GM23338 (cell line): Measurements from ENCODE around the gene CLDN2. TPM values are rescaled to one million over a fixed set of nuclear protein-coding genes. Genes with fewer than 3 reads are reported as not detected.

ENCODE experiments used
- ATAC-seq: fragments of 200-7000 bp; cut with Tn5 transposase; 3 replicates; pipeline ENCODE4 v1.9.1; 2020
- DNase-seq: peaks from one replicate; pipeline ENCODE4 v3.0.0-alpha.2; 2015; ENCODE audit warnings: low spot score
- H2AFZ ChIP-seq: fragments of 200-600 bp; sonication (generic); 2 replicates; pipeline ENCODE4 v1.8.0; 2016; ENCODE audit warnings: antibody characterized with exemption, mild to moderate bottlenecking, moderate library complexity
- H3F3A ChIP-seq: fragments of 200-600 bp; sonication (generic); replicated peaks from 2 replicates; pipeline ENCODE4 v1.8.0; 2017; ENCODE audit warnings: antibody characterized with exemption, mixed run types, low read depth
- H3K27ac ChIP-seq: fragments of 200-600 bp; sonication (generic); 2 replicates; pipeline ENCODE4 v1.6.1; 2016; ENCODE audit warnings: low read depth
- H3K27me3 ChIP-seq: fragments of 200-600 bp; sonication (generic); 2 replicates; pipeline ENCODE4 v1.8.0; 2016; ENCODE audit warnings: mild to moderate bottlenecking, mixed run types, moderate library complexity; ENCODE audit not compliant: insufficient read depth
- H3K36me3 ChIP-seq: fragments of 200-600 bp; sonication (generic); 2 replicates; pipeline ENCODE4 v1.8.0; 2016; ENCODE audit warnings: mild to moderate bottlenecking; ENCODE audit not compliant: insufficient read depth
- H3K4me1 ChIP-seq: fragments of 200-600 bp; sonication (generic); 2 replicates; pipeline ENCODE4 v1.8.0; 2016; ENCODE audit warnings: mild to moderate bottlenecking, moderate library complexity; ENCODE audit not compliant: insufficient read depth
- H3K4me2 ChIP-seq: fragments of 200-600 bp; sonication (generic); 2 replicates; pipeline ENCODE4 v1.7.1; 2017; ENCODE audit warnings: mixed run types
- H3K4me3 ChIP-seq: fragments of 200-600 bp; sonication (generic); 2 replicates; pipeline ENCODE4 v1.6.1; 2016; ENCODE audit warnings: mixed run types
- H3K79me2 ChIP-seq: fragments of 200-600 bp; sonication (generic); replicated peaks from 2 replicates; pipeline ENCODE4 v1.8.0; 2017; ENCODE audit warnings: mild to moderate bottlenecking; ENCODE audit not compliant: insufficient read depth
- H3K9me2 ChIP-seq: fragments of 200-600 bp; sonication (generic); 2 replicates; pipeline ENCODE4 v1.8.0; 2017; ENCODE audit not compliant: insufficient read depth
- H4K20me1 ChIP-seq: fragments of 200-600 bp; sonication (generic); replicated peaks from 2 replicates; pipeline ENCODE4 v1.8.0; 2017; ENCODE audit warnings: mild to moderate bottlenecking; ENCODE audit not compliant: insufficient read depth
- H3K27ac Mint-ChIP-seq: 2 replicates; pipeline ENCODE4 v1.8.0; 2020; ENCODE audit warnings: inconsistent platforms, mild to moderate bottlenecking, moderate library complexity, mixed read lengths
- H3K27me3 Mint-ChIP-seq: 3 replicates; pipeline ENCODE4 v1.8.0; 2022; ENCODE audit warnings: low read depth, mild to moderate bottlenecking, moderate library complexity, mixed read lengths, inconsistent platforms; ENCODE audit not compliant: insufficient read depth, poor library complexity
- H3K36me3 Mint-ChIP-seq: 3 replicates; pipeline ENCODE4 v1.8.0; 2021; ENCODE audit warnings: low read depth, mild to moderate bottlenecking, inconsistent platforms, moderate library complexity, mixed read lengths
- H3K4me1 Mint-ChIP-seq: 3 replicates; pipeline ENCODE4 v1.8.0; 2020; ENCODE audit warnings: mild to moderate bottlenecking, inconsistent platforms, mixed read lengths
- H3K4me3 Mint-ChIP-seq: 3 replicates; pipeline ENCODE4 v1.8.0; 2021; ENCODE audit warnings: moderate library complexity, mild to moderate bottlenecking, inconsistent platforms, mixed read lengths
- H3K9me3 Mint-ChIP-seq: 3 replicates; pipeline ENCODE4 v1.8.0; 2020; ENCODE audit warnings: moderate library complexity, mild to moderate bottlenecking, inconsistent platforms, mixed read lengths
- CREB1 ChIP-seq: fragments of 250-450 bp; sonication (Bioruptor Pico); IDR thresholded peaks from 2 replicates; pipeline ENCODE4 v1.5.0; 2020; ENCODE audit warnings: low read depth, mild to moderate bottlenecking, moderate library complexity
- ETS1 ChIP-seq: IDR thresholded peaks from 2 replicates; pipeline ENCODE4 v1.6.1; 2016; ENCODE audit warnings: antibody characterized with exemption
- EZH2 ChIP-seq: fragments of 200-600 bp; sonication (generic); IDR thresholded peaks from one replicate; pipeline ENCODE4 v1.8.0; 2017; ENCODE audit warnings: antibody characterized with exemption, mild to moderate bottlenecking, low read depth; ENCODE audit not compliant: unreplicated experiment
- EZH2phosphoT487 ChIP-seq: fragments of 200-600 bp; sonication (generic); IDR thresholded peaks from one replicate; pipeline ENCODE4 v1.8.1; 2018; ENCODE audit warnings: antibody characterized with exemption; ENCODE audit not compliant: unreplicated experiment
- JUNB ChIP-seq: IDR thresholded peaks from one replicate; pipeline ENCODE4 v1.6.1; 2016; ENCODE audit warnings: antibody characterized with exemption; ENCODE audit not compliant: unreplicated experiment
- NANOG ChIP-seq: IDR thresholded peaks from 2 replicates; pipeline ENCODE4 v1.6.1; 2016; ENCODE audit warnings: antibody characterized with exemption, borderline replicate concordance
- POLR2AphosphoS5 ChIP-seq: IDR thresholded peaks from 2 replicates; pipeline ENCODE4 v1.6.1; 2016; ENCODE audit warnings: antibody characterized with exemption, low read depth
- REST ChIP-seq: IDR thresholded peaks from one replicate; pipeline ENCODE4 v1.6.1; 2018; ENCODE audit warnings: antibody characterized with exemption; ENCODE audit not compliant: unreplicated experiment
- STAT1 ChIP-seq: IDR thresholded peaks from one replicate; pipeline ENCODE4 v1.6.1; 2016; ENCODE audit warnings: antibody characterized with exemption; ENCODE audit not compliant: unreplicated experiment
- ZNF114 ChIP-seq: fragments of 250-450 bp; sonication (Bioruptor Pico); IDR thresholded peaks from 2 replicates; pipeline ENCODE4 v1.5.0; 2020; ENCODE audit warnings: mild to moderate bottlenecking, moderate library complexity
- ZNF331 ChIP-seq: fragments of 250-450 bp; sonication (Bioruptor Pico); IDR thresholded peaks from 2 replicates; pipeline ENCODE4 v1.5.0; 2020; ENCODE audit warnings: low read depth, mild to moderate bottlenecking, moderate library complexity
- polyA plus RNA-seq: library from polyadenylated mRNA; unstranded; fragments of >200 nt; fragmentation: Nextera tagmentation; extraction: Ambion mirVana; gene quantifications from 2 replicates; pipeline ENCODE4 v1.2.1, GENCODE V29; 2016
- total RNA-seq: library from RNA; depleted of rRNA; stranded (reverse); fragments of >200 nt; shearing (Covaris generic); gene quantifications from 2 replicates; pipeline ENCODE4 v1.2.3, GENCODE V29; 2014
- TF ChIP-seq, protein P1 (sequence below), 2 experiments: fragments of 200-600 bp in 1 of 2; sonication (generic) in 1 of 2; conservative IDR thresholded peaks; 2 replicates each; pipeline versions ENCODE4 v1.5.1 to v1.6.1; 2016 to 2017; ENCODE audit warnings: antibody characterized with exemption in 2 of 2, low read depth in 2 of 2, mild to moderate bottlenecking in 2 of 2, moderate library complexity in 1 of 2
- TF ChIP-seq, protein P2 (sequence below): fragments of 250-450 bp; sonication (Bioruptor Pico); IDR thresholded peaks from 2 replicates; pipeline ENCODE4 v1.5.0; 2020; ENCODE audit warnings: mild to moderate bottlenecking, moderate library complexity

Gene CLDN2
- total and polyA plus RNA-seq, 2 experiments from 2014 or later: not detected

DNA sequence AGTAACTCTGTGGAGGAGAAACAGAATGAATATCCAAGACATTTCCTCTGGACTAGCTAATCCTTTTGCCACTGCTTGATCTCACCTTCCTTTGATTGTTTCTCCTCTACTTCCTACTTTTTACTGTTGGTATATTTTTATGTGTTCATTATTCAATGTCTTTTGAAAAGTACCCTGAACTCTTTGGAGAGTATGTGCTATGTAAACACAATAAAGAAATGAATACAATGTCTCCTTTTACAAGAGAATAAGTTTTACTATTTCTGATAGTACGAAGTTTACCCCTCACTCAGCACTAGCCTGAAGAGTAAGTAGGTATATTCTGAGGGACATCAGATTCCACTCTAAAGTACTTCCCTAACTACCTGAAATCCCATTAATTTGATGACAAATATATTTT, 19.9 kb downstream of the CLDN2 start:
- Histone ChIP-seq H3K4me1 (no peaks in the 10 kb centered on the region), H3K4me2 (no peak overlapping the region), H2AFZ (no peak overlapping the region), H3K9me2 (no peaks in the 10 kb centered on the region), H3F3A (no peaks in the 10 kb centered on the region), H3K79me2 (no peaks in the 10 kb centered on the region), H3K27ac (no peak overlapping the region), H4K20me1 (no peaks in the 10 kb centered on the region), H3K4me3 (no peak overlapping the region), H3K36me3 (no peaks in the 10 kb centered on the region), H3K27me3 (no peaks in the 10 kb centered on the region)
- DNase-seq: no peak
- TF ChIP-seq ETS1 (no peak), REST (no peak), EZH2 (no peak), NANOG (no peak), CREB1 (CRISPR knock-in tag) (no peak), ZNF331 (no peak), JUNB (no peak), POLR2AphosphoS5 (no peak), EZH2phosphoT487 (no peak), STAT1 (no peak), ZNF114 (CRISPR knock-in tag) (no peak)
- TF ChIP-seq, protein P1, sequence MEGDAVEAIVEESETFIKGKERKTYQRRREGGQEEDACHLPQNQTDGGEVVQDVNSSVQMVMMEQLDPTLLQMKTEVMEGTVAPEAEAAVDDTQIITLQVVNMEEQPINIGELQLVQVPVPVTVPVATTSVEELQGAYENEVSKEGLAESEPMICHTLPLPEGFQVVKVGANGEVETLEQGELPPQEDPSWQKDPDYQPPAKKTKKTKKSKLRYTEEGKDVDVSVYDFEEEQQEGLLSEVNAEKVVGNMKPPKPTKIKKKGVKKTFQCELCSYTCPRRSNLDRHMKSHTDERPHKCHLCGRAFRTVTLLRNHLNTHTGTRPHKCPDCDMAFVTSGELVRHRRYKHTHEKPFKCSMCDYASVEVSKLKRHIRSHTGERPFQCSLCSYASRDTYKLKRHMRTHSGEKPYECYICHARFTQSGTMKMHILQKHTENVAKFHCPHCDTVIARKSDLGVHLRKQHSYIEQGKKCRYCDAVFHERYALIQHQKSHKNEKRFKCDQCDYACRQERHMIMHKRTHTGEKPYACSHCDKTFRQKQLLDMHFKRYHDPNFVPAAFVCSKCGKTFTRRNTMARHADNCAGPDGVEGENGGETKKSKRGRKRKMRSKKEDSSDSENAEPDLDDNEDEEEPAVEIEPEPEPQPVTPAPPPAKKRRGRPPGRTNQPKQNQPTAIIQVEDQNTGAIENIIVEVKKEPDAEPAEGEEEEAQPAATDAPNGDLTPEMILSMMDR (conservative IDR thresholded peaks at IDR 0.05; ENCODE audit: low read depth in 2 of 2): no peak
- TF ChIP-seq, protein P2, sequence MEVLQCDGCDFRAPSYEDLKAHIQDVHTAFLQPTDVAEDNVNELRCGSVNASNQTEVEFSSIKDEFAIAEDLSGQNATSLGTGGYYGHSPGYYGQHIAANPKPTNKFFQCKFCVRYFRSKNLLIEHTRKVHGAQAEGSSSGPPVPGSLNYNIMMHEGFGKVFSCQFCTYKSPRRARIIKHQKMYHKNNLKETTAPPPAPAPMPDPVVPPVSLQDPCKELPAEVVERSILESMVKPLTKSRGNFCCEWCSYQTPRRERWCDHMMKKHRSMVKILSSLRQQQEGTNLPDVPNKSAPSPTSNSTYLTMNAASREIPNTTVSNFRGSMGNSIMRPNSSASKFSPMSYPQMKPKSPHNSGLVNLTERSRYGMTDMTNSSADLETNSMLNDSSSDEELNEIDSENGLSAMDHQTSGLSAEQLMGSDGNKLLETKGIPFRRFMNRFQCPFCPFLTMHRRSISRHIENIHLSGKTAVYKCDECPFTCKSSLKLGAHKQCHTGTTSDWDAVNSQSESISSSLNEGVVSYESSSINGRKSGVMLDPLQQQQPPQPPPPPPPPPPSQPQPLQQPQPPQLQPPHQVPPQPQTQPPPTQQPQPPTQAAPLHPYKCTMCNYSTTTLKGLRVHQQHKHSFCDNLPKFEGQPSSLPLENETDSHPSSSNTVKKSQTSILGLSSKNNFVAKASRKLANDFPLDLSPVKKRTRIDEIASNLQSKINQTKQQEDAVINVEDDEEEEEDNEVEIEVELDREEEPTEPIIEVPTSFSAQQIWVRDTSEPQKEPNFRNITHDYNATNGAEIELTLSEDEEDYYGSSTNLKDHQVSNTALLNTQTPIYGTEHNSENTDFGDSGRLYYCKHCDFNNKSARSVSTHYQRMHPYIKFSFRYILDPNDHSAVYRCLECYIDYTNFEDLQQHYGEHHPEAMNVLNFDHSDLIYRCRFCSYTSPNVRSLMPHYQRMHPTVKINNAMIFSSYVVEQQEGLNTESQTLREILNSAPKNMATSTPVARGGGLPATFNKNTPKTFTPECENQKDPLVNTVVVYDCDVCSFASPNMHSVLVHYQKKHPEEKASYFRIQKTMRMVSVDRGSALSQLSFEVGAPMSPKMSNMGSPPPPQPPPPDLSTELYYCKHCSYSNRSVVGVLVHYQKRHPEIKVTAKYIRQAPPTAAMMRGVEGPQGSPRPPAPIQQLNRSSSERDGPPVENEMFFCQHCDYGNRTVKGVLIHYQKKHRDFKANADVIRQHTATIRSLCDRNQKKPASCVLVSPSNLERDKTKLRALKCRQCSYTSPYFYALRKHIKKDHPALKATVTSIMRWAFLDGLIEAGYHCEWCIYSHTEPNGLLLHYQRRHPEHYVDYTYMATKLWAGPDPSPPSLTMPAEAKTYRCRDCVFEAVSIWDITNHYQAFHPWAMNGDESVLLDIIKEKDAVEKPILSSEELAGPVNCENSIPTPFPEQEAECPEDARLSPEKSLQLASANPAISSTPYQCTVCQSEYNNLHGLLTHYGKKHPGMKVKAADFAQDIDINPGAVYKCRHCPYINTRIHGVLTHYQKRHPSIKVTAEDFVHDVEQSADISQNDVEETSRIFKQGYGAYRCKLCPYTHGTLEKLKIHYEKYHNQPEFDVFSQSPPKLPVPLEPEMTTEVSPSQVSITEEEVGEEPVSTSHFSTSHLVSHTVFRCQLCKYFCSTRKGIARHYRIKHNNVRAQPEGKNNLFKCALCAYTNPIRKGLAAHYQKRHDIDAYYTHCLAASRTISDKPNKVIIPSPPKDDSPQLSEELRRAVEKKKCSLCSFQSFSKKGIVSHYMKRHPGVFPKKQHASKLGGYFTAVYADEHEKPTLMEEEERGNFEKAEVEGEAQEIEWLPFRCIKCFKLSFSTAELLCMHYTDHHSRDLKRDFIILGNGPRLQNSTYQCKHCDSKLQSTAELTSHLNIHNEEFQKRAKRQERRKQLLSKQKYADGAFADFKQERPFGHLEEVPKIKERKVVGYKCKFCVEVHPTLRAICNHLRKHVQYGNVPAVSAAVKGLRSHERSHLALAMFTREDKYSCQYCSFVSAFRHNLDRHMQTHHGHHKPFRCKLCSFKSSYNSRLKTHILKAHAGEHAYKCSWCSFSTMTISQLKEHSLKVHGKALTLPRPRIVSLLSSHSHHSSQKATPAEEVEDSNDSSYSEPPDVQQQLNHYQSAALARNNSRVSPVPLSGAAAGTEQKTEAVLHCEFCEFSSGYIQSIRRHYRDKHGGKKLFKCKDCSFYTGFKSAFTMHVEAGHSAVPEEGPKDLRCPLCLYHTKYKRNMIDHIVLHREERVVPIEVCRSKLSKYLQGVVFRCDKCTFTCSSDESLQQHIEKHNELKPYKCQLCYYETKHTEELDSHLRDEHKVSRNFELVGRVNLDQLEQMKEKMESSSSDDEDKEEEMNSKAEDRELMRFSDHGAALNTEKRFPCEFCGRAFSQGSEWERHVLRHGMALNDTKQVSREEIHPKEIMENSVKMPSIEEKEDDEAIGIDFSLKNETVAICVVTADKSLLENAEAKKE (CRISPR knock-in tag): no peak
- Mint-ChIP-seq H3K36me3 (peaks cover 3% of the 10 kb centered on the region; the same call in 1 of the 3 replicates), H3K4me1 (no peaks in the 10 kb centered on the region), H3K9me3 (no peaks in the 10 kb centered on the region), H3K27ac (no peak overlapping the region), H3K4me3 (no peak overlapping the region), H3K27me3 (no peaks in the 10 kb centered on the region)
- no peak for ATAC-seq
